ENCODE results near the gene GKN2. TPM values are rescaled to one million over a fixed set of nuclear protein-coding genes. Genes with fewer than 3 reads are reported as not detected.

The GKN2 gene
- total RNA-seq, 1 experiment from 2014 or later, result not detected

GRCh38 chr2:68977453-68977852 lies 24.8 kb upstream of the GKN2 start:
- peaks cover 68% of the 10 kb centered on the region for H3K27me3 Mint-ChIP-seq (ENCODE audit: unreplicated experiment)
- no peaks in the 10 kb centered on the region for H3K36me3 Mint-ChIP-seq (ENCODE audit: insufficient read depth, unreplicated experiment)
- H3K9me3 Mint-ChIP-seq (ENCODE audit: low read depth, unreplicated experiment), result no peaks in the 10 kb centered on the region
- no TSS peak for BruUV-seq (replicated peaks)
- TF ChIP-seq CTCF (IDR thresholded peaks at IDR 0.05; ENCODE audit: unreplicated experiment), result no peak
- H3K27ac Mint-ChIP-seq (ENCODE audit: unreplicated experiment), result no peak overlapping the region
- DNase-seq, result no peak
- intact Hi-C loops (cut with micrococcal nuclease; ENCODE audit: unreplicated experiment), result no loop called here
- no peak overlapping the region for H3K4me3 Mint-ChIP-seq (ENCODE audit: low read depth, unreplicated experiment)
- no peaks in the 10 kb centered on the region for H3K4me1 Mint-ChIP-seq (ENCODE audit: low read depth, unreplicated experiment)
- CTCF ChIA-PET, result no interaction called here

- no peak for DNase-seq
- Mint-ChIP-seq H3K27ac (ENCODE audit: unreplicated experiment) (no peak overlapping the region), H3K9me3 (ENCODE audit: low read depth, unreplicated experiment) (no peaks in the 10 kb centered on the region), H3K36me3 (ENCODE audit: insufficient read depth, unreplicated experiment) (no peaks in the 10 kb centered on the region), H3K4me1 (ENCODE audit: low read depth, unreplicated experiment) (no peaks in the 10 kb centered on the region), H3K27me3 (ENCODE audit: unreplicated experiment) (peaks cover 56% of the 10 kb centered on the region), H3K4me3 (ENCODE audit: low read depth, unreplicated experiment) (no peak overlapping the region)
- intact Hi-C loops (cut with micrococcal nuclease; ENCODE audit: unreplicated experiment), result no loop called here
- CTCF ChIA-PET, result no interaction called here
- TF ChIP-seq CTCF (IDR thresholded peaks at IDR 0.05; ENCODE audit: unreplicated experiment), result no peak
- BruUV-seq (replicated peaks), result no TSS peak
These were observed 23.2 kb upstream of the GKN2 start for GRCh38 chr2:68975844-68976243.

- Mint-ChIP-seq H3K9me3 (ENCODE audit: low read depth, unreplicated experiment) (no peaks in the 10 kb centered on the region), H3K36me3 (ENCODE audit: insufficient read depth, unreplicated experiment) (no peaks in the 10 kb centered on the region), H3K27me3 (ENCODE audit: unreplicated experiment) (peaks cover 52% of the 10 kb centered on the region), H3K4me3 (ENCODE audit: low read depth, unreplicated experiment) (no peak overlapping the region), H3K4me1 (ENCODE audit: low read depth, unreplicated experiment) (no peaks in the 10 kb centered on the region), H3K27ac (ENCODE audit: unreplicated experiment) (no peak overlapping the region)
- intact Hi-C loops (cut with micrococcal nuclease; ENCODE audit: unreplicated experiment), result no loop called here
- no peak for TF ChIP-seq CTCF (IDR thresholded peaks at IDR 0.05; ENCODE audit: unreplicated experiment)
- DNase-seq, result no peak
- CTCF ChIA-PET, result no interaction called here
- no TSS peak for BruUV-seq (replicated peaks)
These were observed 22.4 kb upstream of the GKN2 start for GRCh38 chr2:68974946-68975665.

- DNase-seq, result no peak
- Mint-ChIP-seq H3K27ac (ENCODE audit: unreplicated experiment) (no peak within 1 kb of the TSS), H3K4me1 (ENCODE audit: low read depth, unreplicated experiment) (no peaks in the 10 kb centered on the region), H3K4me3 (ENCODE audit: low read depth, unreplicated experiment) (no peak within 1 kb of the TSS), H3K9me3 (ENCODE audit: low read depth, unreplicated experiment) (no peaks in the 10 kb centered on the region), H3K36me3 (ENCODE audit: insufficient read depth, unreplicated experiment) (no peaks in the 10 kb centered on the region), H3K27me3 (ENCODE audit: unreplicated experiment) (peaks cover 44% of the 10 kb centered on the region)
- BruUV-seq (replicated peaks), result no TSS peak
- CTCF ChIA-PET, result no interaction called here
- TF ChIP-seq CTCF (IDR thresholded peaks at IDR 0.05; ENCODE audit: unreplicated experiment), result no peak
- intact Hi-C loops (cut with micrococcal nuclease; ENCODE audit: unreplicated experiment), result no loop called here
These were observed 21.6 kb upstream of the GKN2 start, which contains the start of gene GKN1 for GRCh38 chr2:68974251-68974650. TSS of gene GKN1 (plus strand) at chr2:68974636. CDS start at chr2:68974678, 42 bp downstream.
